MM.1S (cell line): ENCODE data around the gene C17orf113.

ENCODE experiments used
- EZH2 ChIP-seq: fragments of 300-600 bp; sonication (generic); optimal IDR thresholded peaks from 2 replicates; pipeline ENCODE3; 2017; ENCODE audit warnings: low read depth, mild to moderate bottlenecking, antibody characterized with exemption, low read length, mixed read lengths
- EZH2phosphoT487 ChIP-seq: fragments of 300-600 bp; sonication (generic); IDR thresholded peaks from 2 replicates; pipeline ENCODE4 v1.6.1; 2018; ENCODE audit warnings: antibody characterized with exemption, low read length

- TF ChIP-seq EZH2phosphoT487 (no peak), EZH2 (no peak)
Measured at GRCh38 chr17:42062681-42063080, 12.3 kb upstream of the C17orf113 start.
